KOPT-K1 (cell line): ENCODE measurements around the gene CHRNA1.
A peak's percentile ranks its signal among the peaks of the same experiment; 100 is the strongest.

Experiments used
- H3K27ac ChIP-seq: fragments of 200-600 bp; sonication (generic); 2 replicates; pipeline ENCODE4 v1.5.1; 2016; ENCODE audit warnings: antibody characterized with exemption, mild to moderate bottlenecking, low read depth, low read length; ENCODE audit not compliant: poor library complexity, severe bottlenecking
- H3K36me3 ChIP-seq: fragments of 200-600 bp; sonication (generic); 2 replicates; pipeline ENCODE4 v1.5.1; 2017; ENCODE audit warnings: antibody characterized with exemption, mild to moderate bottlenecking, low read length, moderate library complexity; ENCODE audit not compliant: insufficient read depth
- H3K9me3 ChIP-seq: fragments of 200-600 bp; sonication (generic); 2 replicates; pipeline ENCODE4 v1.5.1; 2017; ENCODE audit warnings: antibody characterized with exemption, low read length, mild to moderate bottlenecking; ENCODE audit not compliant: insufficient read depth, poor library complexity, severe bottlenecking

The CHRNA1 gene

GRCh38 chr2:174788291-174788929 lies 24.1 kb upstream of the CHRNA1 start:
- H3K27ac ChIP-seq = no peak overlapping the region
- no peaks in the 10 kb centered on the region for H3K36me3 ChIP-seq
- H3K9me3 ChIP-seq = no peaks in the 10 kb centered on the region

DNA sequence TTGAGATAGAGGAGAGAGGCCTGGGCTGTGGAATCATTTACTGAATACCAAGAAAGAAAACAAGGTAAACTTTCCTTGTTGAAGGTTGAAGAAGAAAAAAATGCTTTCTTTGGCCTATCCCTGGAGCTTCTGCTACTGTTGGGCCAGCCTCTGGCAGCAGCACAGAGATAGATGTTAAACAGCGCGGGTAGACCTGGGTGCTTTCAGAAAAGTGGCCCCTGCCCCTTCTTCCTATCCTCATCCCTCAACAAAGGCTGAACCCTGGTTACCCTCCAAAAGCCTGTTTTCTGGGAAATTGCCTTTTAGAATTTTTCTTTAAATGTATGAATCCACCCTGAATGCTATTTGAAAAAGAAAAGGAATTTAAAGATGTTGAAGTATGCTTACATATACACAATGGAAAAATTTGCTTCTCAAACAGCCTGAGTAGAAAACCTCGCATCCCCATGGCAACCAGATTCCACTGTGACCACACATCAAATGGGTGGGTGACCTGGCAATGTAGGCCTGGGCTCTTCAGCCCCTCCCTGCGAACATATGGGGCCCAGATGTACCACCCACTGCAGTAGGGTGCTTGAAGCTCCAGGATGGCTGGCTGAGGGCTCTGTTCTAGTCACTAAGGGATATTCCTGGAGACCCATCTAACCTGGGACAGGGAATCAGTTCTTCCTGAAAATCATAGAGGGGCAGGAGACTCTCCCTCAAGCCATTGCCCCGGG lies 23.4 kb upstream of the CHRNA1 start:
- H3K9me3 ChIP-seq = no peaks in the 10 kb centered on the region
- H3K36me3 ChIP-seq = no peaks in the 10 kb centered on the region
- H3K27ac ChIP-seq = no peak overlapping the region

DNA sequence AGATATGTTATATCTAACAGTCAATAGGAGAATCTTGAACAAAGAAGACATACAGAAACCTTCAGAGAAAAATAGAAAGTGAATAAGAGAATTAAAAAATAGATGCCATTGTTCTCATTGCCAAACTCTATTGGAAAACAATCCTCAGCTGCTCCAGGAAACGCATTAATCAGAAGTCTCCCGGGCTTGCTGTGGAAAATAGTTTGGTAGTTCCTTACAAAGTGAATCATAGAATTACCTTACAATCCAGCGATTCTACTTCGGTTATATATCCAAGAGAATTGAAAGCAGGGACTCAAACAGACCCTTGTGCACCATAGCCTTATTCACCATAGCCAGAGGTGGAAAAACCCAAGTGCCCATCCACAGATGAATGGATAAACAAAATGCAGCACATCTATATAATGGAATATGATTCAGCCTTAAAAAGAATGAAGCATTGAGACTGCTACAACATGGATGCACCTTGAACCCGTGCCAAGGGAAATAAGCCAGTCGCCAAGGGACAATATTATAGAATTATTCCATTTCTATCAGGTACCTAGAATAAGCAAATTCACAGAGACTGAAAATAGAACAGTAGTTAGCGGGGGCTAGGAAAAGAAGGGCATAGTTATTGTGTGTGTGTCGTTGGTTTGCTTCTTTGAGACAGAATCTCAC lies 21.9 kb upstream of the CHRNA1 start:
- H3K27ac ChIP-seq = no peak overlapping the region
- no peaks in the 10 kb centered on the region for H3K9me3 ChIP-seq
- H3K36me3 ChIP-seq = no peaks in the 10 kb centered on the region

DNA sequence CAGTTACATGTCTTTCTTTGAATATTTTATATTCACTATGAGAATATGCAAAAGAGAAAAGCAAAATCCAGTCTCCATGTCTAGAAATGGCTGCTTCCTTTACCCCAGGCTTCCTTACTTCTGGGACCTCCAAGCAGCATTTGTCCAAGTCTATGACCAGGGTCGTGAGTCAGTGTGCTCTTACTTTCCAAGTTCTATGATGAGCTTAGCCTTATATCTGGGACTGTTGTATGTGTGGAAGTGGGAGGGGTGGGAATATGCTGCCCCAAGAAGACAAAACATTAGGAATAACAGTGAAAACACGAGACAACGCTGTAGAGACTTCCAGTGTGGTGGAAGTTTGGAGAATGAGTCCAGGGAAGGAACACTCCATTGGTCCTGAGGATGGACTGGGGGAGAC lies 21.2 kb upstream of the CHRNA1 start:
- no peaks in the 10 kb centered on the region for H3K36me3 ChIP-seq
- no peak overlapping the region for H3K27ac ChIP-seq
- H3K9me3 ChIP-seq = no peaks in the 10 kb centered on the region

- Histone ChIP-seq H3K36me3 (no peaks in the 10 kb centered on the region), H3K9me3 (no peaks in the 10 kb centered on the region), H3K27ac (peak overlapping the region; percentile 33)
These were observed 20.6 kb upstream of the CHRNA1 start for GRCh38 chr2:174784909-174785308.

DNA sequence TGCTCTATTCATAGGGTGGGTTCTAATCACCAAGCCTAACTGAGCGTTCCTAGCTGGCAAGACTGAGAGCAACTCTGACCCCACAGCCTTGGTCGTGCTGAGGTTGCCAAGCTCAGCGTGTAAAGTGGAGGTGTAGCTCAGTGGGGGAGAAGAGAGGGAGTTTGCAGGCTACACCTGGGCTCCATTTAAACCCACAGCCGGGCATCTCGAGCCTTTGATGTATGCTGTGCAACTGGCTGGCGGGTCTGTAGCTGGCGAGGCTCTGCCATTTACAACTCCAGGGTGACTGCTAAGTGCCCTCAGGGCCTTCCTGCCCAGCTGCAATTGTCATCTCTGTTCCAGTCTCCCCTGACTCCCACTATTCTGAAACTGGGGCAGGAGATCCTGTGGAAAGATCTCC lies 20.0 kb upstream of the CHRNA1 start:
- H3K9me3 ChIP-seq = no peaks in the 10 kb centered on the region
- no peaks in the 10 kb centered on the region for H3K36me3 ChIP-seq
- H3K27ac ChIP-seq = peak overlapping the region; percentile 33

- H3K27ac ChIP-seq = no peak overlapping the region
- H3K9me3 ChIP-seq = no peaks in the 10 kb centered on the region
- H3K36me3 ChIP-seq = no peaks in the 10 kb centered on the region
These were observed 17.7 kb upstream of the CHRNA1 start for GRCh38 chr2:174781996-174782395.

GRCh38 chr2:174781298-174781697 lies 17.0 kb upstream of the CHRNA1 start:
- Histone ChIP-seq H3K9me3 (no peaks in the 10 kb centered on the region), H3K27ac (no peak overlapping the region), H3K36me3 (no peaks in the 10 kb centered on the region)

- H3K9me3 ChIP-seq = no peaks in the 10 kb centered on the region
- no peaks in the 10 kb centered on the region for H3K36me3 ChIP-seq
- no peak overlapping the region for H3K27ac ChIP-seq
These were observed 16.6 kb upstream of the CHRNA1 start for GRCh38 chr2:174780856-174781255.

GRCh38 chr2:174780191-174780840 lies 16.0 kb upstream of the CHRNA1 start:
- Histone ChIP-seq H3K9me3 (no peaks in the 10 kb centered on the region), H3K36me3 (no peaks in the 10 kb centered on the region), H3K27ac (no peak overlapping the region)

DNA sequence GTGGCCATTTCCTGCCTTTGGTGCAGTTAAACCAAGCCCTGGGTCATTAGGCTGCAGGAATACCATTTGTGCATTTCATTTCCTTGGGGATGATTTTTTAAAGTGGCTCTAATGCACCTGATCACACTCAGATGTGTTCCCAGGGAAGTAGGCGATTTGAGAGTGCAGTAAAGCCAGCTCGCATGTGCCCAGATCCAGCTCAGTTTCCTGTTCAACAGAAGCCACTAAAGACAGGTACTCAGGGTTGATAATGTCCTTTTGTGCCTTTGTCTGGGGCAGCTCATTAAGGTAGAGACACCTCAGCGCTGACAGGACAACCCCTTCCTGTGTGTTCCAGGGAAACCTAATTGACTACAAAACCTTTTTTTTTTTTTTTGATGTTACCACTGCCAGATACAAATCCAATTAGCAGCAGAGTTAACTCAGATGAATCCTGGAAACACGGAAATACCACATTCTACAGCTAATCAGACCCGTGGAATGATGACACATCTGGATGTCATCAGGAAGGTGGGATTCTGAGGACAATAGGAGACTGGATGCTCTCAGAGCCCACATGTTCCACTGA lies 15.2 kb upstream of the CHRNA1 start:
- Histone ChIP-seq H3K36me3 (no peaks in the 10 kb centered on the region), H3K27ac (peak overlapping the region; percentile 53), H3K9me3 (no peaks in the 10 kb centered on the region)

GRCh38 chr2:174778085-174778981 lies 14.1 kb upstream of the CHRNA1 start:
- Histone ChIP-seq H3K27ac (peak overlapping the region; percentile 53), H3K36me3 (no peaks in the 10 kb centered on the region), H3K9me3 (no peaks in the 10 kb centered on the region)

DNA sequence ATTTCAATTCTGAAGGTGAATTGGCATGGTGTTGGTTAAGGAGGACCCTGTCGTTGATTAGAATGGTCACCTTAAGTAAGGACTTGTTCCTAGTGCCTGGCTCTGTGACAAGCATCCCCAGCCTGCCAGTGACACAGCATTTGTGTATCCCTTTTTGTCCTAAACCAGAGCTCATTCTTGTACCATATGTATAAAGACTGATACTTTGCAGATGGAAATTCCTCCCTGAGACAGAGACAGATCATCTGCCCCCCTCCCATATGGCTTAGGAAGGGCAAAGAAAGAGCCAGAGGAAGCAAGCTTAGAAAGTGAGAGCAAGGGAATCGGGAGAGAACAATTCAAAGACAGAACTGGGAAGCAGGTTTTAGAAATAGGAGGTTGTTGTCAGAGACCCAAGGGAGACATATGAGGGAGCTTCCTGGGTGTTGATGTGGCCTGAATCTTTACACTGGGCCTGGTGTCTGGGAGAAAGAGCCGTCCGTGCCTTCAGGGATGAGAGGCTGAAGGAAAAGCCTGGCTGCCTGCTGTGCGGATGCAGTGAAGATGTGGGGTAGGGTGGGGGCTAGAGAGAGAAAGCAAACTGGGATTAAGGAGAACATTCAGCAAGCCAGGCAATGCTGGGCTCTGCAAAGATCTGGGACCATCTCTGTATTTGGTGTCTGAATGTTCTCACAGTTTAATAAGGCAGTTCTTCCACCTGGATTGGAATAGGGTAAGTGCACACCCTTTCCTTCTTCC lies 13.2 kb upstream of the CHRNA1 start:
- Histone ChIP-seq H3K36me3 (no peaks in the 10 kb centered on the region), H3K27ac (peak overlapping the region; percentile 53), H3K9me3 (no peaks in the 10 kb centered on the region)

- Histone ChIP-seq H3K27ac (no peak overlapping the region), H3K9me3 (no peaks in the 10 kb centered on the region), H3K36me3 (no peaks in the 10 kb centered on the region)
These were observed 12.4 kb upstream of the CHRNA1 start for GRCh38 chr2:174776675-174777074.
